MCF 10A (cell line): Measurements from ENCODE around the gene RBPJ. TPM values are rescaled to one million over a fixed set of nuclear protein-coding genes. Genes with fewer than 3 reads are reported as not detected.

Source experiments
- BruUV-seq: library from RNA; stranded (reverse); fragments of 400-500 nt; replicated peaks from 2 replicates; lab custom pipeline; 2021; lab: Mats Ljungman, UMichigan
- CTCF ChIA-PET: fragments of 300-600 bp; sonication (Branson Sonifier 250); formaldehyde crosslinking; extraction: SDS; loops from one replicate; lab custom pipeline; 2021; ENCODE audit warnings: antibody characterized with exemption, inconsistent platforms; lab: Yijun Ruan, JAX
- POLR2A ChIA-PET: fragments of 300-600, 350-650 bp; sonication (Branson Sonifier 250); formaldehyde crosslinking; extraction: SDS; loops from one replicate; lab custom pipeline; 2020; ENCODE audit warnings: antibody characterized with exemption, inconsistent platforms; lab: Yijun Ruan, JAX
- DNase-seq: peaks from one replicate; pipeline ENCODE4 v3.0.0-alpha.2; 2018; ENCODE audit not compliant: unreplicated experiment
- H3K27ac Mint-ChIP-seq: one replicate; pipeline ENCODE4 v1.8.0; 2022; ENCODE audit warnings: mild to moderate bottlenecking, low read depth, mixed read lengths; ENCODE audit not compliant: unreplicated experiment
- H3K27me3 Mint-ChIP-seq: one replicate; pipeline ENCODE4 v1.8.0; 2022; ENCODE audit warnings: mixed read lengths; ENCODE audit not compliant: insufficient read depth, unreplicated experiment
- H3K36me3 Mint-ChIP-seq: one replicate; pipeline ENCODE4 v1.8.0; 2022; ENCODE audit warnings: mild to moderate bottlenecking, moderate library complexity, mixed read lengths; ENCODE audit not compliant: insufficient read depth, unreplicated experiment
- H3K4me1 Mint-ChIP-seq: one replicate; pipeline ENCODE4 v1.8.0; 2022; ENCODE audit warnings: mixed read lengths; ENCODE audit not compliant: insufficient read depth, unreplicated experiment
- H3K4me3 Mint-ChIP-seq: one replicate; pipeline ENCODE4 v1.8.0; 2022; ENCODE audit warnings: mild to moderate bottlenecking, moderate library complexity, mixed read lengths; ENCODE audit not compliant: unreplicated experiment
- H3K9me3 Mint-ChIP-seq: one replicate; pipeline ENCODE4 v1.8.0; 2022; ENCODE audit warnings: mixed read lengths; ENCODE audit not compliant: unreplicated experiment
- CTCF ChIP-seq: fragments of 200-600 bp; IDR thresholded peaks from one replicate; pipeline ENCODE4 v1.8.0; 2022; ENCODE audit warnings: antibody characterized with exemption, mild to moderate bottlenecking; ENCODE audit not compliant: unreplicated experiment
- intact Hi-C: fragments of 100-400 bp; cut with micrococcal nuclease; formaldehyde crosslinking; loops from 2 replicates; pipeline ENCODE4 v1.14.1; 2022
- total RNA-seq: library from RNA; stranded (reverse); gene quantifications from 2 replicates; pipeline ENCODE4 v1.2.3, GENCODE V29; 2022

RBPJ gene
- total RNA-seq, 1 experiment from 2014 or later, result 74.4 TPM

DNA sequence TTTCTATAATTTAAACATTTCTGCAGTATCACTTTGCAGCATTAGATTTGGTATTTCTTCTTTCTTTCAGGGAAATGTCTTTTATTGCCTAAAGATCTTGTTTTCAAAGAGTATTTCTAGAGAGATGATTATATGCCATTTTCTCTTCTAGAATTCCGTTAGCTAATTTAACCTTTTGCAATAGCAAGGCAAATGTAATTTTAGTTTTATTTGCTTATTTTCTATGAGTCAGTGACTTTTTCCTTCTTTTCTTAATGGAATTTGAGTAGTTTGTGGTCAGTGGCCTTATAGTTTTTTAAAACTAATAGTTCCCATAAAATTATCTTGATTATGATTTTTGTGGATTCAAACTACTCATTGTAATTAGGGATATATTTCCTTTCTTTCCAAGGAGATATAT is 97.3 kb downstream of the RBPJ start:
- intact Hi-C loops, result no loop called here
- H3K4me3 Mint-ChIP-seq, result no peak overlapping the region
- CTCF ChIA-PET, result interaction anchor here (0.6 to 14.9 kb wide), 3 partner anchors 89 to 1036 kb away, joined by 4 to 157 read pairs (median 4); no protein-coding TSS in a partner anchor
- H3K9me3 Mint-ChIP-seq, result no peaks in the 10 kb centered on the region
- POLR2A ChIA-PET, result interaction anchor here (1.0 kb wide), 1 partner anchor 17 kb away, joined by 3 read pairs; no protein-coding TSS in a partner anchor
- TF ChIP-seq CTCF, result no peak
- DNase-seq, result no peak
- H3K36me3 Mint-ChIP-seq, result peaks cover 36% of the 10 kb centered on the region
- H3K27me3 Mint-ChIP-seq, result no peaks in the 10 kb centered on the region
- BruUV-seq, result no TSS peak
- H3K27ac Mint-ChIP-seq, result no peak overlapping the region
- peaks cover 8% of the 10 kb centered on the region for H3K4me1 Mint-ChIP-seq

- no peak for DNase-seq
- CTCF ChIA-PET, result interaction anchor here (0.6 to 1.3 kb wide), 4 partner anchors 89 to 853 kb away, joined by 3 to 6 read pairs (median 4); no protein-coding TSS in a partner anchor
- H3K36me3 Mint-ChIP-seq, result peaks cover 41% of the 10 kb centered on the region
- intact Hi-C loops, result no loop called here
- H3K4me3 Mint-ChIP-seq, result no peak overlapping the region
- no peak overlapping the region for H3K27ac Mint-ChIP-seq
- peaks cover 5% of the 10 kb centered on the region for H3K4me1 Mint-ChIP-seq
- H3K9me3 Mint-ChIP-seq, result no peaks in the 10 kb centered on the region
- BruUV-seq, result no TSS peak
- POLR2A ChIA-PET, result interaction anchor here (0.6 kb wide), 1 partner anchor 340 kb away, joined by 3 read pairs; no protein-coding TSS in a partner anchor
- no peak for TF ChIP-seq CTCF
- no peaks in the 10 kb centered on the region for H3K27me3 Mint-ChIP-seq
Measured at GRCh38 chr4:26418850-26419249, 98.0 kb downstream of the RBPJ start.

- no peak overlapping the region for H3K27ac Mint-ChIP-seq
- intact Hi-C loops, result no loop called here
- no peak for DNase-seq
- H3K27me3 Mint-ChIP-seq, result no peaks in the 10 kb centered on the region
- no peak for TF ChIP-seq CTCF
- H3K9me3 Mint-ChIP-seq, result no peaks in the 10 kb centered on the region
- CTCF ChIA-PET, result interaction anchor here (0.7 kb wide), 1 partner anchor 978 kb away, joined by 3 read pairs; no protein-coding TSS in a partner anchor
- POLR2A ChIA-PET, result interaction anchor here (0.6 to 1.2 kb wide), 2 partner anchors 103 to 163 kb away, joined by 3 read pairs; partner anchors contain the start of gene TBC1D19
- H3K36me3 Mint-ChIP-seq, result peaks cover 53% of the 10 kb centered on the region
- BruUV-seq, result no TSS peak
- H3K4me1 Mint-ChIP-seq, result peaks cover 5% of the 10 kb centered on the region
- H3K4me3 Mint-ChIP-seq, result no peak overlapping the region
Measured at GRCh38 chr4:26420438-26420837, 99.6 kb downstream of the RBPJ start.

GRCh38 chr4:26420913-26421312 is 100.1 kb downstream of the RBPJ start:
- no peak for DNase-seq
- TF ChIP-seq CTCF, result no peak
- Mint-ChIP-seq H3K36me3 (peaks cover 53% of the 10 kb centered on the region), H3K27me3 (no peaks in the 10 kb centered on the region), H3K9me3 (no peaks in the 10 kb centered on the region), H3K4me3 (no peak overlapping the region), H3K27ac (no peak overlapping the region), H3K4me1 (peaks cover 5% of the 10 kb centered on the region)
- CTCF ChIA-PET, result interaction anchor here (0.6 kb wide), 1 partner anchor 583 kb away, joined by 3 read pairs; no protein-coding TSS in a partner anchor
- no TSS peak for BruUV-seq
- POLR2A ChIA-PET, result interaction anchor here (1.2 kb wide), 1 partner anchor 163 kb away, joined by 3 read pairs; the partner anchor contains the start of gene TBC1D19
- intact Hi-C loops, result no loop called here
